B cell (primary cell): ENCODE measurements around the gene MISP3. TPM values are rescaled to one million over a fixed set of nuclear protein-coding genes. Genes with fewer than 3 reads are reported as not detected.
"Not testable (repeated sequence)": the region's sequence is repeated elsewhere in the genome, so short reads cannot be mapped to it uniquely, and the experiment has no call there.

Source experiments
- ATAC-seq: fragments of 200-7000 bp; cut with Tn5 transposase; one replicate; pipeline ENCODE4 v1.10.0; 2021; ENCODE audit warnings: low read depth, mild to moderate bottlenecking, moderate number of reproducible peaks, moderate library complexity
- CTCF ChIA-PET: fragments of 350-600 bp; sonication (Branson Sonifier 250); formaldehyde crosslinking; loops from one replicate; lab custom pipeline; 2021; ENCODE audit warnings: antibody characterized with exemption, inconsistent platforms; lab: Charles Lee
- POLR2A ChIA-PET: fragments of 350-600 bp; sonication (Branson Sonifier 250); formaldehyde crosslinking; loops from one replicate; lab custom pipeline; 2021; ENCODE audit warnings: antibody characterized with exemption; lab: Charles Lee
- DNase-seq: peaks from one replicate; pipeline ENCODE4 v3.0.0; 2013
- H2AFZ ChIP-seq: 2 replicates; pipeline ENCODE4 v1.6.1; 2012; ENCODE audit warnings: mild to moderate bottlenecking, low read depth, low read length; ENCODE audit not compliant: insufficient read depth, poor library complexity, severe bottlenecking
- H3K27ac ChIP-seq, 2 donors: 1 replicate in 1 of 2; 2 replicates in 1 of 2; pipeline ENCODE4 v1.5.1; 2012 to 2013; ENCODE audit warnings: low read length in 2 of 2, mild to moderate bottlenecking in 2 of 2, moderate library complexity in 1 of 2
- H3K27me3 ChIP-seq, 4 experiments: fragments of 200-600 bp in 1 of 4; sonication (generic) in 1 of 4; replicated peaks in 1 of 4; 1 replicate in 2 of 4; 2 replicates in 2 of 4; pipeline versions ENCODE4 v1.6.1 to v1.7.0; 2013 to 2016; ENCODE audit warnings: low read length in 3 of 4, mild to moderate bottlenecking in 2 of 4, mixed read lengths in 1 of 4, moderate library complexity in 1 of 4; ENCODE audit not compliant: insufficient read depth in 4 of 4, control insufficient read depth in 3 of 4; ENCODE audit errors: control extremely low read depth in 1 of 4
- H3K36me3 ChIP-seq, 2 experiments: replicated peaks in 1 of 2; 1 replicate in 1 of 2; 2 replicates in 1 of 2; pipeline versions ENCODE4 v1.6.1 to v1.7.1; 2013; ENCODE audit warnings: low read length in 1 of 2; ENCODE audit not compliant: insufficient read depth in 2 of 2, control insufficient read depth in 1 of 2; ENCODE audit errors: control extremely low read depth in 1 of 2, extremely low read depth in 1 of 2
- H3K4me1 ChIP-seq, 2 donors: fragments of 200-600 bp in 1 of 2; sonication (generic) in 1 of 2; 1 replicate in 1 of 2; 2 replicates in 1 of 2; pipeline versions ENCODE4 v1.5.1 to v1.6.1; 2013 to 2017; ENCODE audit warnings: low read length in 2 of 2; ENCODE audit not compliant: control insufficient read depth in 2 of 2, insufficient read depth in 2 of 2
- H3K4me2 ChIP-seq: replicated peaks from 2 replicates; pipeline ENCODE3; 2012; ENCODE audit warnings: mild to moderate bottlenecking, low read depth, low read length; ENCODE audit not compliant: poor library complexity, severe bottlenecking
- H3K4me3 ChIP-seq, 5 experiments: fragments of 200-600 bp in 1 of 5; sonication (generic) in 1 of 5; 1 replicate in 3 of 5; 2 replicates in 2 of 5; pipeline versions ENCODE4 v1.5.1 to v1.7.0; 2011 to 2016; ENCODE audit warnings: low read length in 4 of 5, mild to moderate bottlenecking in 4 of 5, low read depth in 2 of 5, control low read depth in 1 of 5, moderate library complexity in 1 of 5; ENCODE audit not compliant: insufficient read depth in 1 of 5; ENCODE audit errors: control extremely low read depth in 1 of 5, extremely low read depth in 1 of 5
- H3K79me2 ChIP-seq: fragments of 200-600 bp; sonication (generic); one replicate; pipeline ENCODE4 v1.6.0; 2016; ENCODE audit warnings: low read length; ENCODE audit not compliant: control insufficient read depth, insufficient read depth
- H3K9ac ChIP-seq: fragments of 200-600 bp; sonication (generic); 2 replicates; pipeline ENCODE4 v1.6.1; 2017; ENCODE audit warnings: mild to moderate bottlenecking, low read length, moderate library complexity
- H3K9me3 ChIP-seq, 3 donors: one replicate each; pipeline versions ENCODE4 v1.6.1 to v1.7.1; 2013; ENCODE audit warnings: low read length in 2 of 3; ENCODE audit not compliant: control insufficient read depth in 2 of 3, insufficient read depth in 1 of 3; ENCODE audit errors: control extremely low read depth in 1 of 3
- H4K20me1 ChIP-seq: 2 replicates; pipeline ENCODE4 v1.6.0; 2012; ENCODE audit warnings: mild to moderate bottlenecking, low read length; ENCODE audit not compliant: insufficient read depth, control insufficient read depth, poor library complexity, severe bottlenecking
- H3K27ac Mint-ChIP-seq: one replicate; pipeline ENCODE4 v1.8.0; 2021; ENCODE audit warnings: mixed read lengths
- H3K27me3 Mint-ChIP-seq: one replicate; pipeline ENCODE4 v1.8.0; 2021; ENCODE audit warnings: mixed read lengths
- H3K4me1 Mint-ChIP-seq: one replicate; pipeline ENCODE4 v1.8.0; 2021; ENCODE audit warnings: mixed read lengths
- H3K4me3 Mint-ChIP-seq: one replicate; pipeline ENCODE4 v1.8.0; 2021; ENCODE audit warnings: mixed read lengths
- H3K9me3 Mint-ChIP-seq: one replicate; pipeline ENCODE4 v1.8.0; 2022; ENCODE audit warnings: mixed read lengths; ENCODE audit not compliant: insufficient read depth
- CTCF ChIP-seq: fragments of 200-600 bp; IDR thresholded peaks from one replicate; pipeline ENCODE4 v1.8.0; 2022; ENCODE audit warnings: antibody characterized with exemption, mild to moderate bottlenecking
- WGBS: methylation state at CpG from one replicate; pipeline ENCODE4 v1.1.5; 2013; ENCODE audit warnings: missing lambda C conversion rate; ENCODE audit not compliant: insufficient coverage; 5-methylcytosine and 5-hydroxymethylcytosine counted together
- intact Hi-C: fragments of 100-400 bp; cut with micrococcal nuclease; formaldehyde crosslinking; loops from one replicate; pipeline ENCODE4 v1.10.0; 2022
- polyA plus RNA-seq: library from polyadenylated mRNA; depleted of rRNA; stranded (reverse); fragments of >200 nt; gene quantifications from 2 replicates; pipeline ENCODE4 v1.2.3, GENCODE V29; 2012
- total RNA-seq, 2 donors: library from RNA; stranded (reverse); fragments of 120-200 nt in 1 of 2; gene quantifications; 1 replicate in 1 of 2; 2 replicates in 1 of 2; pipeline versions ENCODE4 v1.2.3 to v1.2.4, GENCODE V29; 2013 to 2022

Gene MISP3
- total and polyA plus RNA-seq, 2 donors (not counting 1 experiment from before 2014, with no cell fraction given): 0.34 TPM

- intact Hi-C loops: loop anchor here (1.0 kb wide), 3 partner anchors 109 to 163 kb away; no protein-coding TSS in a partner anchor
- H3K27me3 ChIP-seq, H3K27me3 Mint-ChIP-seq, H3K79me2 ChIP-seq, H3K4me3 ChIP-seq, H3K4me3 Mint-ChIP-seq, H3K4me2 ChIP-seq, H3K9ac ChIP-seq, H3K9me3 Mint-ChIP-seq, H3K4me1 Mint-ChIP-seq, H3K4me1 ChIP-seq, H3K9me3 ChIP-seq, H2AFZ ChIP-seq: not testable (repeated sequence)
- ATAC-seq (peak; percentile 77), DNase-seq (peak; percentile 74)
- H4K20me1 ChIP-seq: peaks cover 14% of the 10 kb centered on the region
- WGBS: 66% methylated on average over 4 of the region's 19 CpGs
- peak; percentile 57 for TF ChIP-seq CTCF
- ChIA-PET CTCF (interaction anchor here (0.7 to 2.9 kb wide), 23 partner anchors 10 to 161 kb away, joined by 3 to 17 read pairs (median 4); partner anchors contain the start of genes IL27RA and MISP3), POLR2A (interaction anchor here (0.5 to 1.4 kb wide), 4 partner anchors 11 to 311 kb away, joined by 3 to 9 read pairs (median 4); partner anchors contain the start of genes IL27RA and RFX1)
- H3K27ac Mint-ChIP-seq: peak overlapping the region; percentile 82
- H3K36me3 ChIP-seq: peaks cover 0 to 52% of the 10 kb centered on the region in 2 experiments
- H3K27ac ChIP-seq: peak overlapping the region; percentile 57 to 65
Measured at GRCh38 chr19:14042659-14043608, 29.7 kb upstream of the MISP3 start.

GRCh38 chr19:14047866-14048265, 24.7 kb upstream of the MISP3 start:
- CTCF ChIA-PET: interaction anchor here (0.6 to 3.0 kb wide), 40 partner anchors 8 to 586 kb away, joined by 3 to 29 read pairs (median 4); partner anchors contain the start of genes IL27RA and MISP3
- not testable (repeated sequence) for H3K4me2 ChIP-seq, H3K9me3 Mint-ChIP-seq, H3K79me2 ChIP-seq, H3K4me3 Mint-ChIP-seq, H3K9ac ChIP-seq, H3K4me3 ChIP-seq, H3K27me3 ChIP-seq, H3K27ac ChIP-seq, H3K9me3 ChIP-seq, H2AFZ ChIP-seq, H3K4me1 Mint-ChIP-seq, DNase-seq, H3K4me1 ChIP-seq, H3K27me3 Mint-ChIP-seq, H3K27ac Mint-ChIP-seq, ATAC-seq
- peaks cover 9 to 59% of the 10 kb centered on the region in 2 experiments for H3K36me3 ChIP-seq
- POLR2A ChIA-PET: interaction anchor here (0.6 to 0.7 kb wide), 4 partner anchors 19 to 271 kb away, joined by 3 to 5 read pairs (median 4); no protein-coding TSS in a partner anchor
- intact Hi-C loops: loop anchor here (1.0 kb wide), 1 partner anchor 142 kb away; the partner anchor contains the start of genes BRME1 and CC2D1A
- WGBS: 100% methylated on average over 5 of the region's 10 CpGs
- H4K20me1 ChIP-seq: peaks cover 20% of the 10 kb centered on the region
